ENCODE measurements around the gene PDZD4.

Gene PDZD4

GRCh38 chrX:153812220-153812619, 18.1 kb downstream of the PDZD4 start:
- no peak for DNase-seq (ENCODE audit: low read depth)

- DNase-seq (ENCODE audit: low read depth) = no peak
Observed at GRCh38 chrX:153807976-153808375, 22.4 kb downstream of the PDZD4 start.

DNA sequence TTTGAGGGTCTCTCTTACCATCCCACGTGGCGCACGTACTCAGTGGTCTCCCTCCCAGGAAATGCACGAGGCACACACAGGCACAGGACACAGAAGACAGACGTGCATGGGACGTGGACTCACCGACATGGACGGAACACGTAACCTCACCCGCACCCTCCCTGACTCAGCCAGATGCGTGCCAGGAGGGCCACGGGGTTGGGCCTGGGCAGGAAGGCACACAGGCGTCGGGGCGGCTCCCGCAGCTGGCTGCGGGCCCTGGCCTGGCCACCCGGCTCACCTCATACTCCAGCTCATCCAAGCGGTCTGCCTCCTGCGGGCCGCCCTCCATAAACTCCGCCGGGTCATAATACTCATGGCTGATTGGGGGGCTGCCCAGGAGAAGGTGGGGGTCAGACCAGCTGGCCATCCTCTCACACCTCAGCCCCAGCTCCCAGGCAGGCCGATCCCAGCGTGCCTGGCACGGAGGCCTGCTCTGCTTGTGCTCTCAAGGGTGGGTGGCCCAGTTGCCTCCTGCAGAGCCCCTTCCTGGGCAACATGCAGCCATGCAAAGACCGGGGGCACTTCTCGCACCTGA, 23.3 kb downstream of the PDZD4 start:
- DNase-seq (ENCODE audit: low read depth) = no peak

DNA sequence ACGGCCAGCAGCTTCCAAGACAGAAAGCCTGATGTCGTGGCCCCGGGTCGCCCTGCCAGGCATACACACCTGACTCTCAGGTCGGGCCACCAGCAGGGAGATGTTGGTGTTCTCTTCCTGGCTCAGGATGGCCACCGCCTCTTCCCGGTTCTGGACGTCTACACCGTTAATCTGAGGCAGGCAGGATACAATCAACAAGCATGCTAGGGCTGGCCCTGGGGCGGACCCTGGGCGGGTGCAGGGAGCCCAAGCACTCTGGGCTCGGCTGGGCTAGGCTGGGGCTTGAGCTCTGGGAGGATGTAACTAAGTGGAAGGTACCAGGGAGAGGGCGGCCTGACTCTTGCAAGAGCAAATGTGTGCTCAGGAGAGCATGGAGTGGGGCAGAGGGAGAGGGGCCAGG, 24.9 kb downstream of the PDZD4 start:
- DNase-seq (ENCODE audit: low read depth) = no peak

GRCh38 chrX:153804621-153805020, 25.7 kb downstream of the PDZD4 start:
- no peak for DNase-seq (ENCODE audit: low read depth)

- no peak for DNase-seq (ENCODE audit: low read depth)
Observed at GRCh38 chrX:153804100-153804595, 26.2 kb downstream of the PDZD4 start.

DNA sequence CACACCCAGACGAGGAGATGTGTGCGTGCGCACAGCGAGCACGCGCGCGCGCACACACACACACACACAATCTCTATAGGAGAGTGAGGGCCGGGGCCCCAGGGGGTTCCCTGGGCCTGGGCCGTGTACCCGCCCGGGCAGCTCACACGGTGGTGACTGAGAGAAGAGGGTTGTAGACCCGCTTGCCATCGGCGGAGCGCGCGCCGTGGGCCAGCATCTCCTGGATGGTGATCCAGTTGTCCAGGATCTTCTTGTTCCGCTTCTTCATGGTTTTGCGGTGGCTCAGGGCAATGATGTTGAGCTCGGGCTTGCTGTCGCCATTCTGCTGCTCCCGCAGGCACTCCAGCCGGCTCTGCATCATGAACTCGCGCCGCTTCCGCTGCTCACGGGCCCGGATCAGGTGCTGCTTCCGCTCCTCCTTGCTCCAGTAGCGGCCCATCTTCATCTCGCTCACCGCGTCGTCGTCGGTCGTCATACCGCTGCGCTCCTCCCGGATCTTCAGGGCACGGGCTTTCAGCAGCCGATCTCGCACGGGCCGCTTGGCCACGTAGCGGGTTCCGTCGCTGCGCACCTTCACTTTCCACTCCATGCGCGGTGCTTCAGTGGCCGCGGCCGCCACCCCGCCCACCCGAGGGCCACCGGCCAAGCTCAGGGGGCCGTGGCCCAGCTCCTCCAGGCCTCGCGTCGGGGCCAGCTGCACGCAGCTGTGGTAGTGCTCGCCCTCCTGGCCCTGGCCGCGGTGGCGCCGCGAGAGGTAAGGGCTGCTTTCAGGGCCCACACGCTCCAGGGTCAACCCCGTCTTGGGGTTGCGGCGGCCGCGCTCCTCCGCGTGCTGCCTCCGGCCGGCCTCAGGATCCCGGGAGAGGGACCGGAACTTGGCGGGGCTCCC, 26.9 kb downstream of the PDZD4 start:
- no peak for DNase-seq (ENCODE audit: low read depth)

DNA sequence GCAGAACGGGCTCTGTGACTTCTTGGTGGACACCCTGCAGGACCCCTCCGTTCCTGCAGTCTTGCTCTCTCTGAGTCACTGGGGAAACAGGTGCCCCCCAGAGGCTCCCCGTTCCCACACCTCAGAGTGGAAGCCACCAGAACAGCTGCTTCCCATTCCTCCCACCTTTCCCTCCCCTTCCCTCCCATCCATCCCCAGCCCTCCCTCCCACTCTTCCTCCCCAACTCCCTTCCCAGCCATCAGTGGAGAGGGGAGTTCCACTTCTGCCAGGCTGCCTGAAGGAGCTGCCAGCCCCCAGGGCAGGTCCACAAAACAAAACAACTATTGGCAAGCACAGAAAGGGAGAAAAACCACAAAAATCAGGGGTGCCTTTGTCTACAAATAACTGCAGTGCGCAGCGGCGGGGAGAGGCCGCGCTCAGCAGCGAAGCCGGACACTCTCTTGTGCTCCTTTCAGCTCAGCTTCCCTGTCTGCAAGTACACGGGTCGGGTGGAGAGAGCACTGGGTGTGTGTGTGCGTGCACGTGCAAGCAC, 27.8 kb downstream of the PDZD4 start:
- DNase-seq (ENCODE audit: low read depth) = no peak

DNA sequence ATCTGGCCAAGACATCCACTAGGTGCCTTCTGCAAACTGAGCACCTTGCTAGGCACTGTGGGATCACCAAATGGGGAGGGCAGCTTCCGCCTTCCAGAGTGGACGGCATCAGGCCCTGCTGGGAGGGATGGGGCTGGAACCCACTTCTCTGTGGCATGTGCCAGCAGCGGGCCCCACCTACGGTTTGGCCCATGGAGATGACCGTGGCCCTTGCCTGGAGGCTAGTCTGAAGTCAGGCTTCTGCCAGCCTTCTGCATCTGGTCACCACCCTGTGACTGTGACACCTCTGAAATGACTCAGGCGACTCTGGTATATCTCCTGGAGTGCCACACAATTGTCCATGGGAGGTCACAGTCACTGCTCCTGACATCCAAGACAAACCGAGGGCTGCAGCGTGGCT, 28.7 kb downstream of the PDZD4 start:
- no peak for DNase-seq (ENCODE audit: low read depth)

GRCh38 chrX:153800746-153801145, 29.6 kb downstream of the PDZD4 start:
- DNase-seq (ENCODE audit: low read depth) = no peak

DNA sequence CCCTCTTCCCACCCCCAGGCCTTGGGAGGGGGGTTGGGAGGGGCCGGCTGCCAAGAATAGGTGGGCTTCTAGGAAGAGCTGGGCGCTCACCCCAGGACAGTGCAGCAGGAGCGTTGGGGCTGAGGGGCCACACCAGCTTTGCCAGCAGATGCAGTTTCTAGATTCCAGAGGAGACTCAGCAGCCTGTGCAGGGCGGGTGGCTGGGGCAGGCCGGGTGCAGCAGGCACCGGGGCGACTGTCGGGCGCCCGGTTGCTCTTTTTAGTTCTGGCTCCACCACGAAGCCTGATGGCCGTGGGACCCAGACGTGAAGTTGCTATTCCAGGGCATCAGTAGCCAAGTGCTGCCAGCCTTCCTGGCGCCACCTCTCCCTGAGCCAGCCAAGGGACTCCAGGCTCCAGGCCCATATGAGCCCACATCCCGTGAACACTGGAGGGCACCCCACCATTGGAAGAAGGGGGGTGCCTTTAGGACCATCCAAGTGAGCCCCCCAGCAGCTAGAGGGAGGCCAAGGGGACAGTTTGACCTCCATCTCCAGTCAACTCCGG, 30.1 kb downstream of the PDZD4 start:
- DNase-seq (ENCODE audit: low read depth) = no peak

DNA sequence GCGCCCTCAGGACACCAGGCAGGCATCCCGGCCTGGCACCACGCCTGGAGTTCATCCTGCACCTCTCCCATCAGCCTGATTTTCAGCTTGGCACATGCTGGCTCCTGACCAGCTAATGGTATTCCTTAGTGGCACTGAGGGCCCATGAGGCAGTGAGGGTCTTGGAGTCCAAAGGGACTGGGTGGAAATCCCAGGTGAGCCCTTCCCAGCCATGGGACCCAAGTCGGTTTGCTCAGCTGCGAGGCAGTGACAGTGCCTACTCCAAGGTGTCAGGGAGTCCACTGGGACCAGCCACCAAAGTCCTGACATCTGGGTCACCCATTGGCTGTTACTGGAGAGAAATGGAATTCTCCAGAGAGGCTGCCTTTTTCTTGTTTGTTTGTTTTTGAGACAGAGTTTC, 31.0 kb downstream of the PDZD4 start:
- no peak for DNase-seq (ENCODE audit: low read depth)

DNA sequence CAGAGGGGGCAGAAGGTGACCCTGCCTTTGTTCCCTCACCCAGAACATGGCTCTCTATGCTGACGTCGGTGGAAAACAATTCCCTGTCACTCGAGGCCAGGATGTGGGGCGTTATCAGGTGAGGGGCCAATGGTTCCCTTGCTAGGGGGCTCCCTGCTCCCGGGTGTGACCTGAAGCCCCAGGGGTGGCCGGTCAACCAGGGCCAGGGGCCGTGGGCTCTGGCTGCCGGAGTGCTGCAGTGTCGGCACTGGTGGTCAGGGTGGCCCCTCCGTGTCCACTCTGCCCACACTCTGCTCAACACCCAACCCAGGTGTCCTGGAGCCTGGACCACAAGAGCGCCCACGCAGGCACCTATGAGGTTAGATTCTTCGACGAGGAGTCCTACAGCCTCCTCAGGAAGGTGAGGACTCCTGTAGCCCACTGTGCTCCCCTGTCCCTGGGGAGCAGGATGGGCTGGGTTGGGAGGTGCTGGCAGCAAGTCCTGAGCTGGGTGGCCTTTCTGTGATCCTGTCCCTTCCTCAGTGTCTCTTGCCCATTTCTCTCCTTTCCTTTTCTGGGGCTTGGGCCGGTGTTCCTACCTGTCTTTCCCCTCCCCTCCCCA, 32.8 kb downstream of the PDZD4 start:
- DNase-seq (ENCODE audit: low read depth) = no peak

DNA sequence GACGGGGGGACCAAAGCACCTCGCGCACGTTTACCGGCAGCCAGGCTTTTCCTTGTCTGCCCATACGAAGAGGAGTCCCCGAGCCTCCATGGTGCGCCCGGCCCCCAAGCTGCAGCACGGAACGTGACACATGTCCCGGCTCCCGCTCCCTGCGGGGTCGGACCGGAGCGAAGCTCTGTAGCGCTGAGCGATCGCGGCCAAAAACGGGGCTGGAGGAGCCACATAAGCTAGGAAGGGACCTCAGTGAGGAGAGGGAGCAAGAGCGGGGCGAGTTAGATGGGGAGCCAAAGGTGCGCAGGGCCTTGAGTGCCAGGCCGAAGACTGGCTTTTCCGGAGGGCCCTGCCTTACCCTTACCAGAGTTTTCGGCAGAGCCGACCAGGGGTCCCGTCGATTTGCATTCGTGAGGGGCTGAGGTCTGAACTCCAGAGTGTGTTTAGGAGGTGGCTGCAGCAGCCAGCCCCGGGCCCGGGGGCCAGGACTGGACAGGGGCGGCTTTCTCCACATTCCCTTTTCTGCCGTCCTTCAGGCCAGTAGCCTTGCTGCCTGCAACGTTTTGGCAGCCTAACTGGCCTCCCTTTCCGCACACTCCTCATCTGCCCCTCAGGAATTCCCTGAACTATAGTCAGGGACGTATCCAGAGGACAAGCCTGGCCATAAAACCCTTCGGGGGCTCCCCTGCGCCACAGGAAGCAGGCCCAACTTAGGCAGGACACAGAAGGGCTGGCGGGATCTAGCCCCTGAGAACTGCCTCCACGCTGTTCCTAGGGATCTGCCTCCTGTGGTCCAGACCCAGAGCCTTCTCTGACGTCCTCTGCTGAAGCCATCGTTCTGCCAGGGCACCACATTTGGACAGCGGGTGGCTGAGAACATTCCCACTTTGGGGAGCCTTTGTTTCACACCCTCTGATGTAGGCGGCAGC, 35.2 kb downstream of the PDZD4 start:
- peak; percentile 11 for DNase-seq (ENCODE audit: low read depth)

- peak; percentile 87 for DNase-seq (ENCODE audit: low read depth)
Observed at GRCh38 chrX:153794018-153794896, 36.1 kb downstream of the PDZD4 start, which contains the start of the genes IDH3G and SSR4. TSS of gene IDH3G (minus strand) at chrX:153794375. CDS start at chrX:153794326, 49 bp downstream. TSS of gene SSR4 (plus strand) at chrX:153794668. CDS start at chrX:153794688, 20 bp downstream.

GRCh38 chrX:153793291-153793690, 37.1 kb downstream of the PDZD4 start:
- DNase-seq (ENCODE audit: low read depth) = no peak

DNA sequence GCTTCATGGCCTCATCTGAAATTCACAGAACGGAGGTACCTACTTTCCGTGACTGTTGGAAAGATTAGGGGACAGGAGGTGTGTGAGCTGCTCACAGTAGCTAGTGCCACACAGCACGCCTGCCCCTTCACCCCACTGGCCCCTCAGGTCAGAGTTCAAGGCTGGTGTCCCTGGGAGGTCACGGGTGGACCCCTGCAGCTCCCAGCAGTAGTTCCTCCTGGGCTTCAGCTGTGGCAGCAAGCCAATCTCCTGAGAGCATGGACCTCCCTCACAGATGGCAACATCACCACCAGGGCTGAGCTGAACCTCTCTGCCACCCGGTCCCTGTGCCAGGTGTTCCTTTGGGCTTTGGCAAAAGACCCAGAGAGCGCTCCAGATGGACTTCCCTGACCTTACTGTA, 38.0 kb downstream of the PDZD4 start:
- no peak for DNase-seq (ENCODE audit: low read depth)

- DNase-seq (ENCODE audit: low read depth) = no peak
Observed at GRCh38 chrX:153791104-153791852, 39.1 kb downstream of the PDZD4 start.

DNA sequence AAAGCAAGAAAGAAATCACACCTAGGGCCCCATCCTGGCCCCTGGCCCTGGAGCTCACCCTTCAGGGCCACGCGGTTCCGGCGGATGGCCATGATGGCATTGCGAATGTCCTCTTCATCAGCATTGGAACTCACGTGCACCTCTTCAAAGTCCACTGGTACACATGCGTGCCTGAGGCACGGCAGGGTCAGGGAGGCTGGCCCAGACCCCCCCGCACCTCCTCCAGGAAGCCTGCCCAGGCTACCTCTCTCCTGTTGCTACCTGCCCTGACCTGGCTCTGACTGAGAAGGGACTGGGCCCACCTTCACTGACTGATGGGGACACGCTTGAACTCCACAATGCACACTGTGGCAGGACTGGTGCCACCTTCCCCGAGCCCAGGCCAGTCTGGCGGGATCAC, 40.7 kb downstream of the PDZD4 start:
- DNase-seq (ENCODE audit: low read depth) = no peak

Data from activated T-cell treated with anti-CD3 and anti-CD28 coated beads for 1 hour (primary cell).